ENCODE measurements around the gene CFAP221. TPM values are rescaled to one million over a fixed set of nuclear protein-coding genes. Genes with fewer than 3 reads are reported as not detected.

CFAP221 gene
- total RNA-seq, 1 donor from 2014 or later = 0.45 TPM

DNA sequence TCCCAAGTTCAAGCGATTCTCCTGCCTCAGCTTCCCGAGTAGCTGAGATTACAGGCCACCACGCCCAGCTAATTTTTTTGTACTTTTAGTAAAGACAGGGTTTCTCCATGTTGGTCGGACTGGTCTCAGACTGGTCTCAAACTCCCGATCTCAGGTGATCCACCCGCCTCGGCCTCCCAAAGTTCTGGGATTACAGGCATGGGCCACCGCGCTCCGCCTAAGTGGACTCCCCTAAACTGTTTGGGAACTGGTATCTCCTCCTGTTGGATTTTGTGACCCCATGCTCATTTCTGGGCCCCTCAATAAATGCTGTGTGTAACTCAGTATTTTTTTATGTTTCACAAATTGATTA lies 25.2 kb upstream of the CFAP221 start:
- TF ChIP-seq, protein P1, sequence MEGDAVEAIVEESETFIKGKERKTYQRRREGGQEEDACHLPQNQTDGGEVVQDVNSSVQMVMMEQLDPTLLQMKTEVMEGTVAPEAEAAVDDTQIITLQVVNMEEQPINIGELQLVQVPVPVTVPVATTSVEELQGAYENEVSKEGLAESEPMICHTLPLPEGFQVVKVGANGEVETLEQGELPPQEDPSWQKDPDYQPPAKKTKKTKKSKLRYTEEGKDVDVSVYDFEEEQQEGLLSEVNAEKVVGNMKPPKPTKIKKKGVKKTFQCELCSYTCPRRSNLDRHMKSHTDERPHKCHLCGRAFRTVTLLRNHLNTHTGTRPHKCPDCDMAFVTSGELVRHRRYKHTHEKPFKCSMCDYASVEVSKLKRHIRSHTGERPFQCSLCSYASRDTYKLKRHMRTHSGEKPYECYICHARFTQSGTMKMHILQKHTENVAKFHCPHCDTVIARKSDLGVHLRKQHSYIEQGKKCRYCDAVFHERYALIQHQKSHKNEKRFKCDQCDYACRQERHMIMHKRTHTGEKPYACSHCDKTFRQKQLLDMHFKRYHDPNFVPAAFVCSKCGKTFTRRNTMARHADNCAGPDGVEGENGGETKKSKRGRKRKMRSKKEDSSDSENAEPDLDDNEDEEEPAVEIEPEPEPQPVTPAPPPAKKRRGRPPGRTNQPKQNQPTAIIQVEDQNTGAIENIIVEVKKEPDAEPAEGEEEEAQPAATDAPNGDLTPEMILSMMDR (IDR thresholded peaks at IDR 0.05) = no peak
- no peak for DNase-seq (ENCODE audit: low spot score)
- Mint-ChIP-seq H3K4me1 (ENCODE audit: low read depth) (peaks cover 7% of the 10 kb centered on the region), H3K36me3 (ENCODE audit: low read depth) (peaks cover 2% of the 10 kb centered on the region), H3K9me3 (ENCODE audit: low read depth) (peaks cover 8% of the 10 kb centered on the region), H3K27me3 (ENCODE audit: low read depth) (peaks cover 41% of the 10 kb centered on the region), H3K27ac (ENCODE audit: unreplicated experiment) (no peak overlapping the region), H3K4me3 (ENCODE audit: unreplicated experiment) (no peak overlapping the region)

DNA sequence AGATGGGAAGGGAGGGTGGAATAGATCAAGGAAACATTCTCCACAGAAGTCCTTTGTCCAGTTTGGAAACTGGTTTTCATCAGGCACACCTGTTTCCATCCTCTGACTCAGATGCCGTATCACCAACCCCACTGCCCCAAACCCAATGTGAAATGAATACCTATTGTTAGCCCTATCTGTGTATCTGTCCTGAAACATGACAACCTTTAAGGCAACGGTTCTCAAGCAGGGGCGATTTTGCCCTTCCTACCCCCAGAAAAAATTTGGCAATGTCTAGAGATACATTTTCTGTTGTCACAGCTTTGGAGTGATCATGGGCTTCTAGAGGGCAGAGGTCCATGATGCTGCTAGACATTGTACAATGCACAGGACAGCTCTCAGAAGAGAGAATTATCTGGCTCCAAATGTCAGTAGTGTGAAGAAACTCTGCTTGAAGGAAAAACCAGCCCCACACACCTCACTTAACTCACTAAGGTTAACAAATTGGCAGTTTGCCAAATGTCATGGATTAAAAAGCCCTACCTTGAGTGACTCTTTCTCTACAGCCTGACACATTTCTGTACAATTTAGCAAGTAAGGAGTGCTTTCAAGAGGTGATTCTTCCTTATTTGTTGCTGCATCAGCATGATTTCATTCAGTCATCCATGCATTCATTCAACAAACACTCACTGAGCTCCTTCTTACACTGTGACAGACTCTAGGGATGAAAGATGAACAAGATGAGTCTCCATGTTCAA lies 23.4 kb upstream of the CFAP221 start:
- H3K27me3 Mint-ChIP-seq (ENCODE audit: low read depth) = peaks cover 43% of the 10 kb centered on the region
- no peak overlapping the region for H3K4me3 Mint-ChIP-seq (ENCODE audit: unreplicated experiment)
- TF ChIP-seq, protein P1 (IDR thresholded peaks at IDR 0.05) = no peak
- H3K9me3 Mint-ChIP-seq (ENCODE audit: low read depth) = peaks cover 5% of the 10 kb centered on the region
- DNase-seq (ENCODE audit: low spot score) = no peak
- H3K27ac Mint-ChIP-seq (ENCODE audit: unreplicated experiment) = no peak overlapping the region
- peaks cover 10% of the 10 kb centered on the region for H3K4me1 Mint-ChIP-seq (ENCODE audit: low read depth)
- H3K36me3 Mint-ChIP-seq (ENCODE audit: low read depth) = peaks cover 2% of the 10 kb centered on the region

DNA sequence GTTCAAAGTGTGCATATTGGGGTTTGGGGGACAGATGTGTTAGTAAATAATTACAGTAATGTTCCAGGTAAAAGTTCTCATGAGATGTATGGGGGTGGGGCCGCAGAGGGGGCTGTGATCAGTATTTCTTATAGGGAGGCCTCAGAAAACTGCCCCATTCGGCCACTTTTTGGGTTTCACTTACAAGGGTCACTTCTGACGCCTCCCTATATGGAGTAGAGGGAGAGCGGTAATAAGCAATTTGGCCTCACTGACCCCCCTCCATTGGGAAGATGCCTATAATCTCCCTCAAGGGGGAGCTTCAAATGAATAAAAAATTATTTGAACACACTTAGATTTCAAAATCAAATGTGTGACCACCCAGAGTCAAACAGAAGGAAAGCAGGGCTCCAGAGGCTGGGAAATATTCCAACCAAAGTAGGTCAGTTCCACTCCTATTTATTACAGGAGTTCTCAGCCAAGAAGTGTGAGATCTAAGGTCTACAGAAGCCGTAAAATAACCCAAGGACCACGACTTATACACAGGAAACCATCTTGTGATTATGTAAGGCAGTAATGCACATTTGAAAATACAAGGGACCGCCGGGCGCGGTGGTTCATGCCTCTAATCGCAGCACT lies 22.7 kb upstream of the CFAP221 start:
- no peaks in the 10 kb centered on the region for H3K36me3 Mint-ChIP-seq (ENCODE audit: low read depth)
- no peak overlapping the region for H3K4me3 Mint-ChIP-seq (ENCODE audit: unreplicated experiment)
- peaks cover 47% of the 10 kb centered on the region for H3K27me3 Mint-ChIP-seq (ENCODE audit: low read depth)
- peaks cover 10% of the 10 kb centered on the region for H3K4me1 Mint-ChIP-seq (ENCODE audit: low read depth)
- H3K27ac Mint-ChIP-seq (ENCODE audit: unreplicated experiment) = no peak overlapping the region
- no peak for DNase-seq (ENCODE audit: low spot score)
- H3K9me3 Mint-ChIP-seq (ENCODE audit: low read depth) = no peaks in the 10 kb centered on the region
- TF ChIP-seq, protein P1 (IDR thresholded peaks at IDR 0.05) = no peak

DNA sequence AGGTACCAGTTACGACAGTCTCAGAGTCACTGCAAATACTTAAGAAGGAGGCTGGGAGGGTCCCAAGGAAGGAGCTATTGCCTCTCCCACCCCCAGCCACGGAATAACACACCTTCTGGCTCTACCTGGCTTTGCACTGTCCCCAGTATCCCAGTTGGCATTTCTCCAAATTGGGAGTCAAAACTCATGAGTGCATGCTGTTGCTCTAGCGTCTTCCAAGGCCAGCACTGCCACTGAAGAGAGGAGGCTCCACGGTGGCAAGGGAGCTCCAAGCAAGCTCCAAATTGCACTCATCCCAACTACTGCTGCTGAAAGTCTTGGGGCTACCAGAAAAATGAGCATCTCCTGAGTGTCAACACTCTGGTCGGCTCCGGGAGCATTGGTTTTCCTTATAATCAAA lies 21.6 kb upstream of the CFAP221 start:
- DNase-seq (ENCODE audit: low spot score) = no peak
- TF ChIP-seq, protein P1 (IDR thresholded peaks at IDR 0.05) = no peak
- Mint-ChIP-seq H3K9me3 (ENCODE audit: low read depth) (no peaks in the 10 kb centered on the region), H3K36me3 (ENCODE audit: low read depth) (no peaks in the 10 kb centered on the region), H3K4me1 (ENCODE audit: low read depth) (peaks cover 10% of the 10 kb centered on the region), H3K4me3 (ENCODE audit: unreplicated experiment) (no peak overlapping the region), H3K27me3 (ENCODE audit: low read depth) (peaks cover 55% of the 10 kb centered on the region), H3K27ac (ENCODE audit: unreplicated experiment) (no peak overlapping the region)

DNA sequence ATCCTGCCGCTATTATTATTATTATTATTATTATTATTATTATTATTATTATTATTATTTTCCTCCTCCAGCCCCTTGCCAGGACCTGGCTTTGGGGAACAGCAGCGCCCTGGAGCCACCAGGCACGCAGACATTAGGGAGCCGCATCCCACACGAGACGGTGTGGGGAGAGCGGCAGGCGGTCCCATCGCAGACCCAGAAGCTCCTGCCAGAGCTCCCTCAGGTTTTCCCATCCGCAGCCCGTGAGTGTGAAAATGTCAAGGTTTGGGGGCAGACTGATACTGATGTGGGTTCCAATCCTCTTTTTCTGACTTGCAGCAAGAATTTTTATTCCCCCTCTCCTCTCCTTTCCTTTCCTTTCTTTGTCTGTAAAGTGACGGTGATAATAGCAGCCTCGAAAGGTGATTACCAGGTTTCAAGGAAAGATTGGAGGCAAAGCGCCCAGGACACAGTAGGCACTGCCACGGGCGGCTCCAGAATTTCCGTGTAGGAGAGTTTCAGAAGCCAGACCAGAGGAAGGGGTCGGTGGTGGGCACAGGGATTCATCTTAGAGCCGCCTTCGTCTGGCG lies 20.8 kb upstream of the CFAP221 start:
- Mint-ChIP-seq H3K27ac (ENCODE audit: unreplicated experiment) (no peak overlapping the region), H3K27me3 (ENCODE audit: low read depth) (peaks cover 62% of the 10 kb centered on the region)

More for the DNA sequence above, 20.8 kb upstream of the CFAP221 start:
- no peak for DNase-seq (ENCODE audit: low spot score)
- TF ChIP-seq, protein P1 (IDR thresholded peaks at IDR 0.05) = no peak
- no peaks in the 10 kb centered on the region for H3K9me3 Mint-ChIP-seq (ENCODE audit: low read depth)
- peaks cover 10% of the 10 kb centered on the region for H3K4me1 Mint-ChIP-seq (ENCODE audit: low read depth)
- peak overlapping the region; percentile 38 for H3K4me3 Mint-ChIP-seq (ENCODE audit: unreplicated experiment)
- no peaks in the 10 kb centered on the region for H3K36me3 Mint-ChIP-seq (ENCODE audit: low read depth)

Data from chondrocyte (in vitro differentiated cells).